Hepatocyte (in vitro differentiated cells): ENCODE measurements around the gene MAGEC3. TPM values are rescaled to one million over a fixed set of nuclear protein-coding genes. Genes with fewer than 3 reads are reported as not detected.

Source experiments
- DNase-seq: peaks from one replicate; pipeline ENCODE4 v3.0.0-alpha.2; 2016; ENCODE audit warnings: low spot score
- H2AFZ ChIP-seq: fragments of 200-600 bp; sonication (generic); 2 replicates; pipeline ENCODE4 v1.6.0; 2016; ENCODE audit warnings: antibody characterized with exemption, mild to moderate bottlenecking
- H3K27ac ChIP-seq: fragments of 200-600 bp; sonication (generic); 2 replicates; pipeline ENCODE4 v1.5.1; 2016; ENCODE audit warnings: mild to moderate bottlenecking
- H3K27me3 ChIP-seq: fragments of 200-600 bp; sonication (generic); 2 replicates; pipeline ENCODE4 v1.6.1; 2016
- H3K36me3 ChIP-seq: fragments of 200-600 bp; sonication (generic); replicated peaks from 2 replicates; pipeline ENCODE4 v1.5.1; 2016; ENCODE audit warnings: low read depth; ENCODE audit not compliant: insufficient read depth
- H3K4me1 ChIP-seq: fragments of 200-600 bp; sonication (generic); 2 replicates; pipeline ENCODE4 v1.5.1; 2016; ENCODE audit warnings: mild to moderate bottlenecking, moderate library complexity; ENCODE audit not compliant: insufficient read depth
- H3K4me2 ChIP-seq: fragments of 200-600 bp; sonication (generic); 2 replicates; pipeline ENCODE4 v1.6.0; 2016
- H3K4me3 ChIP-seq: fragments of 200-600 bp; sonication (generic); 2 replicates; pipeline ENCODE4 v1.5.1; 2016; ENCODE audit warnings: mild to moderate bottlenecking
- H3K79me2 ChIP-seq: fragments of 200-600 bp; sonication (generic); 2 replicates; pipeline ENCODE4 v1.6.0; 2017; ENCODE audit warnings: mild to moderate bottlenecking
- H3K9me2 ChIP-seq: fragments of 200-600 bp; sonication (generic); replicated peaks from 2 replicates; pipeline ENCODE4 v1.6.0; 2017; ENCODE audit warnings: mild to moderate bottlenecking; ENCODE audit not compliant: insufficient read depth
- H3K9me3 ChIP-seq: fragments of 200-600 bp; sonication (generic); 2 replicates; pipeline ENCODE4 v1.5.1; 2016; ENCODE audit warnings: low read depth, mild to moderate bottlenecking
- H4K20me1 ChIP-seq: fragments of 200-600 bp; sonication (generic); 2 replicates; pipeline ENCODE4 v1.6.0; 2016; ENCODE audit warnings: mild to moderate bottlenecking; ENCODE audit not compliant: insufficient read depth, poor library complexity, severe bottlenecking
- EZH2 ChIP-seq: fragments of 200-600 bp; sonication (generic); IDR thresholded peaks from 2 replicates; pipeline ENCODE4 v1.6.1; 2016; ENCODE audit warnings: antibody characterized with exemption, mild to moderate bottlenecking, borderline replicate concordance
- EZH2phosphoT487 ChIP-seq: fragments of 200-600 bp; sonication (generic); IDR thresholded peaks from one replicate; pipeline ENCODE4 v1.6.1; 2018; ENCODE audit warnings: antibody characterized with exemption, mild to moderate bottlenecking, low read depth, moderate library complexity; ENCODE audit not compliant: unreplicated experiment, severe bottlenecking
- WGBS: methylation state at CpG from one replicate; pipeline ENCODE4 v1.1.6; 2016; ENCODE audit warnings: low lambda C conversion rate; ENCODE audit errors: missing lambda C conversion rate; 5-methylcytosine and 5-hydroxymethylcytosine counted together
- polyA plus RNA-seq: library from polyadenylated mRNA; unstranded; fragments of >200 nt; fragmentation: Nextera tagmentation; extraction: Ambion mirVana; gene quantifications from 2 replicates; pipeline ENCODE4 v1.2.1, GENCODE V29; 2016
- total RNA-seq: library from RNA; depleted of rRNA; stranded (reverse); fragments of >200 nt; gene quantifications from 2 replicates; pipeline ENCODE4 v1.2.3, GENCODE V29; 2014
- TF ChIP-seq, protein P1 (sequence below): fragments of 200-600 bp; sonication (generic); IDR thresholded peaks from 2 replicates; pipeline ENCODE4 v1.5.1; 2016; ENCODE audit warnings: antibody characterized with exemption, mild to moderate bottlenecking; ENCODE audit not compliant: poor library complexity

MAGEC3 gene
- total and polyA plus RNA-seq, 2 experiments from 2014 or later, result 0.40 TPM; not detected in 1

DNA sequence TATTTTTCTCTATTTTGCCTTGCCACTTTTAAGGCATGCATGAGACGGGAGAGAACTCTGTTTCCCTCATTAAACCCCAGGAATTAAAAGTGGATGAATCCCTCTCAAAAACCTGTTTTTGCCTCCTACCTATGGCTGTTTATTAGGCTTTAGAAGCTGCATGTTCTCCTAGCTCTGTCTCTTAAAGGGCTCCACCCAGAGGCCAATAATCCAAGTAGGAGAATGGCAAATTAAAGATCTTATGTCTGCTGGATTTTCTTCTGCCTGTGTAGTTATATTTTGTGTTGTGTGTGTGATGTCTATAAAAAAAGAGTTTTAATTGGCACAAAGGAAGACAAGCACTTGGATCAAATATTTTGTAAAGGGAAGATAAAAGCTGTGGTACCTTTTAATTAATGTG lies 98.0 kb downstream of the MAGEC3 start:
- Histone ChIP-seq H3K36me3 (no peaks in the 10 kb centered on the region), H3K4me3 (no peak overlapping the region), H3K27ac (no peak overlapping the region), H3K79me2 (no peaks in the 10 kb centered on the region), H3K4me1 (no peaks in the 10 kb centered on the region), H4K20me1 (no peaks in the 10 kb centered on the region), H3K9me2 (no peaks in the 10 kb centered on the region), H3K9me3 (no peaks in the 10 kb centered on the region), H2AFZ (no peak overlapping the region), H3K4me2 (no peak overlapping the region), H3K27me3 (no peaks in the 10 kb centered on the region)
- DNase-seq, result no peak
- WGBS, result 67% methylated on average over 1 of the region's 1 CpG
- TF ChIP-seq, protein P1, sequence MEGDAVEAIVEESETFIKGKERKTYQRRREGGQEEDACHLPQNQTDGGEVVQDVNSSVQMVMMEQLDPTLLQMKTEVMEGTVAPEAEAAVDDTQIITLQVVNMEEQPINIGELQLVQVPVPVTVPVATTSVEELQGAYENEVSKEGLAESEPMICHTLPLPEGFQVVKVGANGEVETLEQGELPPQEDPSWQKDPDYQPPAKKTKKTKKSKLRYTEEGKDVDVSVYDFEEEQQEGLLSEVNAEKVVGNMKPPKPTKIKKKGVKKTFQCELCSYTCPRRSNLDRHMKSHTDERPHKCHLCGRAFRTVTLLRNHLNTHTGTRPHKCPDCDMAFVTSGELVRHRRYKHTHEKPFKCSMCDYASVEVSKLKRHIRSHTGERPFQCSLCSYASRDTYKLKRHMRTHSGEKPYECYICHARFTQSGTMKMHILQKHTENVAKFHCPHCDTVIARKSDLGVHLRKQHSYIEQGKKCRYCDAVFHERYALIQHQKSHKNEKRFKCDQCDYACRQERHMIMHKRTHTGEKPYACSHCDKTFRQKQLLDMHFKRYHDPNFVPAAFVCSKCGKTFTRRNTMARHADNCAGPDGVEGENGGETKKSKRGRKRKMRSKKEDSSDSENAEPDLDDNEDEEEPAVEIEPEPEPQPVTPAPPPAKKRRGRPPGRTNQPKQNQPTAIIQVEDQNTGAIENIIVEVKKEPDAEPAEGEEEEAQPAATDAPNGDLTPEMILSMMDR, result no peak
- no peak for TF ChIP-seq EZH2
- no peak for TF ChIP-seq EZH2phosphoT487

DNA sequence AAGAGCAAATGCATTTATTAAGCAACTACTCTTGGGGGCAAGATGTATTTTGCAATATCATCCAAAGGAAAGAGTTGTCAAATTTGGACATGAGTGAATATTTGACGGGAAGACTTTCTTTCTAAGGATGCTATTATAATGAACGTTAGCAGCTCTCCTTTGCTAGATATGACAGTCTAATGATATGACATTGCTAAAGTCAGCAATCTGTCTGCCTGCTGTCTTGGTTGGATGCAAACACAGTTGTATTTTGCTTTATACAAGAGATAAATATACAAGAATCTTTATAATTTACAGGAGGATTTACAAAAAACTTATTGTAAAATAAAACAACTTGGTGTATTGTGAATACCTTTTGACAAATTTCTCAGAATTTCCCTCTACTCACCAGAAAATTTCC lies 103.1 kb downstream of the MAGEC3 start:
- WGBS, result 82% methylated on average over 2 of the region's 2 CpGs
- Histone ChIP-seq H3K27me3 (no peaks in the 10 kb centered on the region), H2AFZ (no peak overlapping the region), H3K27ac (no peak overlapping the region), H3K9me3 (no peaks in the 10 kb centered on the region), H3K4me2 (no peak overlapping the region), H3K4me3 (no peak overlapping the region), H3K4me1 (no peaks in the 10 kb centered on the region), H3K36me3 (no peaks in the 10 kb centered on the region), H3K79me2 (no peaks in the 10 kb centered on the region), H3K9me2 (no peaks in the 10 kb centered on the region), H4K20me1 (no peaks in the 10 kb centered on the region)
- TF ChIP-seq EZH2, result no peak
- TF ChIP-seq, protein P1, result no peak
- TF ChIP-seq EZH2phosphoT487, result no peak
- DNase-seq, result no peak

DNA sequence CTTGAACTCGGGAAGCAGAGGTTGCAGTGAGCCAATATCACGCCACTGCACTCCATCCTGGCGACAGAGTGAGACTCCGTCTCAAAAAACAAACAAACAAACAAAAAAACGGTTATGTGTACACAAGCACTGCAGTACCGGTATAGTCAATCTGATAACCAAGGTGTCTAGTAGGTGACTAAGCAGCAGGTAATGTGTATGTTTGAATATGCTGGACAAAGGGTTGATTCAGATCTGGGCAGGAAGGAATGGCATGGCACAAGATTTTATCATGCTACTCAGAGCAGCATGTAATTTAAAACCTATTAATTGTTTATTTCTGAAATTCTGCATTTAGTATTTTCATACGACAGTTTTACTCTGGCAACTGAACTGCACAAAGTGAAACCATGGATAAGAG lies 107.3 kb downstream of the MAGEC3 start:
- Histone ChIP-seq H3K4me2 (no peak overlapping the region), H3K27ac (no peak overlapping the region), H3K9me2 (no peaks in the 10 kb centered on the region), H4K20me1 (no peaks in the 10 kb centered on the region), H3K4me1 (no peaks in the 10 kb centered on the region), H3K79me2 (no peaks in the 10 kb centered on the region), H2AFZ (no peak overlapping the region), H3K4me3 (no peak overlapping the region), H3K9me3 (no peaks in the 10 kb centered on the region), H3K36me3 (no peaks in the 10 kb centered on the region), H3K27me3 (no peaks in the 10 kb centered on the region)
- WGBS, result 60% methylated on average over 7 of the region's 7 CpGs
- TF ChIP-seq, protein P1, result no peak
- no peak for TF ChIP-seq EZH2
- TF ChIP-seq EZH2phosphoT487, result no peak
- no peak for DNase-seq

DNA sequence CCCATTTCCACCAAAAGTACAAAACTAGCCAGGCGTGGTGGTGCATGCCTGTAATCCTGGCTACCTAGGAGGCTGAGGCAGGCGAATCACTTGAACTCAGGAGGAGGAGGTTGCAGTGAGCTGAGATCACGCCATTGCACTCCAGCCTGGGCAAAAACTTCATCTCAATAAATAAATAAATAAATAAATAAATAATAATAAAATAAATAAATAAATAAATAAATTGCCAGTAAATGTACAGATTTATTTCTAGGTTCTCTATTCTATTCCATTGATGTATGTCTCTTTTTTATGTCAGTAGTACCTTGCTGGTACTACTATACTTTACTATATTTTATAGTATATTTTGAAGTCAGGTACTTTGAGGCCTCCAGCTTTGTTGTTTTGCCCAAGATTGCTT lies 109.2 kb downstream of the MAGEC3 start:
- 77% methylated on average over 3 of the region's 3 CpGs for WGBS
- no peak for DNase-seq
- H3K4me1 ChIP-seq, result no peaks in the 10 kb centered on the region
- H3K4me2 ChIP-seq, result no peak overlapping the region
- H3K9me3 ChIP-seq, result no peaks in the 10 kb centered on the region
- H4K20me1 ChIP-seq, result no peaks in the 10 kb centered on the region
- H3K9me2 ChIP-seq, result no peaks in the 10 kb centered on the region
- H3K27ac ChIP-seq, result no peak overlapping the region
- no peak overlapping the region for H2AFZ ChIP-seq
- no peaks in the 10 kb centered on the region for H3K36me3 ChIP-seq
- H3K79me2 ChIP-seq, result no peaks in the 10 kb centered on the region
- H3K27me3 ChIP-seq, result no peaks in the 10 kb centered on the region
- no peak for TF ChIP-seq EZH2
- no peak for TF ChIP-seq EZH2phosphoT487
- TF ChIP-seq, protein P1, result no peak
- no peak overlapping the region for H3K4me3 ChIP-seq
